DND-41 (cell line): ENCODE measurements around the gene SYNE2.

Experiments
- EZH2 ChIP-seq: IDR thresholded peaks from 3 replicates; pipeline ENCODE4 v1.6.1; 2012; ENCODE audit warnings: borderline replicate concordance, low read depth, mild to moderate bottlenecking, moderate library complexity, low read length, inconsistent platforms; ENCODE audit not compliant: severe bottlenecking
- TF ChIP-seq, protein P1 (sequence below): IDR thresholded peaks from 2 replicates; pipeline ENCODE4 v1.5.1; 2012; ENCODE audit warnings: borderline replicate concordance, low read length, moderate library complexity, mild to moderate bottlenecking; ENCODE audit not compliant: poor library complexity, severe bottlenecking; ENCODE audit errors: extremely low read depth

DNA sequence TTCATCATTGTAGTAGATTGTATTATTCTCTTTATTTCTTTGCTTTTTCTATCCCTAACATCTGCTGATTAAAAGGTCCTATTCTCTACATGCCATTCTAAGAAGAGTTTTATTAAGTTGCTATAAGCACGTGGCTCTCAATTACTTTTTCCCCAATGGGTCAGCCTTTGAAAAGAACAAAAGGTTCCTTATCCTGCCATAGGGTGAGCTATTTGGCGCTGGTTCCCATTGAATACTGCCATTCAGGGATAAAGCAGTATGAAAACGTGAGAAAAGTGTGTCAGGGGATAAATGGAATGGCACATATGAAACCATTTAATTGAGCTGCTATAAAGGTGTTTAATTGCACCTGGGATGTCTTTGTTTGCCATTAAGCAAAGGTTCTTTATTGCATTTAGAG, 80.9 kb downstream of the SYNE2 start:
- TF ChIP-seq, protein P1, sequence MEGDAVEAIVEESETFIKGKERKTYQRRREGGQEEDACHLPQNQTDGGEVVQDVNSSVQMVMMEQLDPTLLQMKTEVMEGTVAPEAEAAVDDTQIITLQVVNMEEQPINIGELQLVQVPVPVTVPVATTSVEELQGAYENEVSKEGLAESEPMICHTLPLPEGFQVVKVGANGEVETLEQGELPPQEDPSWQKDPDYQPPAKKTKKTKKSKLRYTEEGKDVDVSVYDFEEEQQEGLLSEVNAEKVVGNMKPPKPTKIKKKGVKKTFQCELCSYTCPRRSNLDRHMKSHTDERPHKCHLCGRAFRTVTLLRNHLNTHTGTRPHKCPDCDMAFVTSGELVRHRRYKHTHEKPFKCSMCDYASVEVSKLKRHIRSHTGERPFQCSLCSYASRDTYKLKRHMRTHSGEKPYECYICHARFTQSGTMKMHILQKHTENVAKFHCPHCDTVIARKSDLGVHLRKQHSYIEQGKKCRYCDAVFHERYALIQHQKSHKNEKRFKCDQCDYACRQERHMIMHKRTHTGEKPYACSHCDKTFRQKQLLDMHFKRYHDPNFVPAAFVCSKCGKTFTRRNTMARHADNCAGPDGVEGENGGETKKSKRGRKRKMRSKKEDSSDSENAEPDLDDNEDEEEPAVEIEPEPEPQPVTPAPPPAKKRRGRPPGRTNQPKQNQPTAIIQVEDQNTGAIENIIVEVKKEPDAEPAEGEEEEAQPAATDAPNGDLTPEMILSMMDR: no peak
- TF ChIP-seq EZH2: no peak
